ENCODE results near the gene PTPN13.

PTPN13 gene

GRCh38 chr4:86592553-86593249 is 1.4 kb upstream of the PTPN13 start:
- no peak for DNase-seq (ENCODE audit: low read depth)

GRCh38 chr4:86594559-86595425 is 677 bp downstream of the PTPN13 start:
- DNase-seq (ENCODE audit: low read depth) = no peak

- no peak for DNase-seq (ENCODE audit: low read depth)
Measured at GRCh38 chr4:86595426-86595805, 1.3 kb downstream of the PTPN13 start.

GRCh38 chr4:86596807-86597206 is 2.7 kb downstream of the PTPN13 start:
- no peak for DNase-seq (ENCODE audit: low read depth)

GRCh38 chr4:86600007-86600653 is 6.0 kb downstream of the PTPN13 start:
- no peak for DNase-seq (ENCODE audit: low read depth)

- no peak for DNase-seq (ENCODE audit: low read depth)
Measured at GRCh38 chr4:86603311-86603885, 9.3 kb downstream of the PTPN13 start.

GRCh38 chr4:86606809-86607208 is 12.7 kb downstream of the PTPN13 start:
- no peak for DNase-seq (ENCODE audit: low read depth)

GRCh38 chr4:86608757-86609375 is 14.8 kb downstream of the PTPN13 start:
- no peak for DNase-seq (ENCODE audit: low read depth)

GRCh38 chr4:86611757-86612156 is 17.6 kb downstream of the PTPN13 start:
- no peak for DNase-seq (ENCODE audit: low read depth)

- no peak for DNase-seq (ENCODE audit: low read depth)
Measured at GRCh38 chr4:86613734-86614133, 19.6 kb downstream of the PTPN13 start.

- no peak for DNase-seq (ENCODE audit: low read depth)
Measured at GRCh38 chr4:86614865-86615264, 20.8 kb downstream of the PTPN13 start.

- no peak for DNase-seq (ENCODE audit: low read depth)
Measured at GRCh38 chr4:86615501-86615900, 21.4 kb downstream of the PTPN13 start.

GRCh38 chr4:86619656-86620055 is 25.5 kb downstream of the PTPN13 start:
- DNase-seq (ENCODE audit: low read depth) = no peak

- DNase-seq (ENCODE audit: low read depth) = no peak
Measured at GRCh38 chr4:86621435-86621834, 27.3 kb downstream of the PTPN13 start.

- DNase-seq (ENCODE audit: low read depth) = no peak
Measured at GRCh38 chr4:86626066-86626465, 32.0 kb downstream of the PTPN13 start.

GRCh38 chr4:86627462-86628135 is 33.5 kb downstream of the PTPN13 start:
- DNase-seq (ENCODE audit: low read depth) = no peak

- DNase-seq (ENCODE audit: low read depth) = no peak
Measured at GRCh38 chr4:86630629-86631028, 36.5 kb downstream of the PTPN13 start.

- DNase-seq (ENCODE audit: low read depth) = no peak
Measured at GRCh38 chr4:86631166-86631565, 37.1 kb downstream of the PTPN13 start.

- no peak for DNase-seq (ENCODE audit: low read depth)
Measured at GRCh38 chr4:86633854-86634253, 39.7 kb downstream of the PTPN13 start.

GRCh38 chr4:86640469-86640868 is 46.4 kb downstream of the PTPN13 start:
- DNase-seq (ENCODE audit: low read depth) = no peak

- DNase-seq (ENCODE audit: low read depth) = no peak
Measured at GRCh38 chr4:86641516-86642090, 47.5 kb downstream of the PTPN13 start.
